Karpas-422 (cell line): ENCODE data around the gene MDH1B. TPM values are rescaled to one million over a fixed set of nuclear protein-coding genes. Genes with fewer than 3 reads are reported as not detected.

Experiments
- DNase-seq: peaks from one replicate; pipeline ENCODE4 v3.0.0-alpha.2; 2015
- H2AFZ ChIP-seq: fragments of 200-600 bp; sonication (generic); 2 replicates; pipeline ENCODE4 v1.6.1; 2014; ENCODE audit warnings: antibody characterized with exemption, low read length, mixed read lengths
- H3K27ac ChIP-seq: fragments of 200-600 bp; sonication (generic); 2 replicates; pipeline ENCODE4 v1.5.1; 2014; ENCODE audit warnings: mild to moderate bottlenecking, low read length, moderate library complexity
- H3K27me3 ChIP-seq: fragments of 200-600 bp; sonication (generic); 2 replicates; pipeline ENCODE4 v1.6.1; 2014; ENCODE audit warnings: low read length, mixed read lengths
- H3K36me3 ChIP-seq: fragments of 200-600 bp; sonication (generic); 2 replicates; pipeline ENCODE4 v1.6.1; 2014; ENCODE audit warnings: low read length, mixed read lengths; ENCODE audit not compliant: insufficient read depth
- H3K4me1 ChIP-seq: fragments of 200-600 bp; sonication (generic); 2 replicates; pipeline ENCODE4 v1.6.1; 2014; ENCODE audit warnings: mild to moderate bottlenecking, low read length, mixed read lengths
- H3K4me2 ChIP-seq: fragments of 200-600 bp; sonication (generic); 2 replicates; pipeline ENCODE4 v1.6.1; 2014; ENCODE audit warnings: low read length, low read depth, mild to moderate bottlenecking; ENCODE audit not compliant: poor library complexity, severe bottlenecking
- H3K4me3 ChIP-seq: fragments of 200-600 bp; sonication (generic); 2 replicates; pipeline ENCODE4 v1.5.1; 2014; ENCODE audit warnings: mild to moderate bottlenecking, antibody characterized with exemption, low read length, mixed read lengths
- H3K79me2 ChIP-seq: fragments of 200-600 bp; sonication (generic); 2 replicates; pipeline ENCODE4 v1.6.1; 2014; ENCODE audit warnings: mild to moderate bottlenecking, low read length, mixed read lengths
- H3K9ac ChIP-seq: fragments of 200-600 bp; sonication (generic); 2 replicates; pipeline ENCODE4 v1.6.0; 2014; ENCODE audit warnings: low read length
- H3K9me2 ChIP-seq: fragments of 200-600 bp; sonication (generic), shearing (Covaris generic); replicated peaks from 2 replicates; pipeline ENCODE4 v1.6.0; 2014; ENCODE audit warnings: mild to moderate bottlenecking, low read length, moderate library complexity; ENCODE audit not compliant: insufficient read depth
- H3K9me3 ChIP-seq: fragments of 300-700, 200-600 bp; sonication (generic); 2 replicates; pipeline ENCODE4 v1.6.1; 2014; ENCODE audit warnings: low read length, mixed read lengths
- H4K20me1 ChIP-seq: fragments of 200-600 bp; sonication (generic); 2 replicates; pipeline ENCODE4 v1.6.1; 2014; ENCODE audit warnings: mild to moderate bottlenecking, antibody characterized with exemption, low read length, low read depth; ENCODE audit not compliant: insufficient read depth
- small RNA-seq: library from RNA; depleted of rRNA; stranded (forward); fragments of <200 nt; gene quantifications from one replicate; pipeline ENCODE3, GENCODE V24; 2014
- total RNA-seq: library from RNA; depleted of rRNA; stranded (reverse); fragments of >200 nt; shearing (Covaris generic); gene quantifications from 2 replicates; pipeline ENCODE4 v1.2.3, GENCODE V29; 2014; ENCODE audit warnings: low replicate concordance; rRNA removed

Gene MDH1B
- total RNA-seq, 1 experiment from 2014 or later, result 2.8 TPM

GRCh38 chr2:206698811-206699210 is 66.3 kb downstream of the MDH1B start:
- Histone ChIP-seq H3K36me3 (no peaks in the 10 kb centered on the region), H3K9ac (no peak overlapping the region), H3K4me1 (no peaks in the 10 kb centered on the region), H3K27ac (no peak overlapping the region), H2AFZ (no peak overlapping the region), H3K79me2 (no peaks in the 10 kb centered on the region), H3K4me3 (no peak overlapping the region), H4K20me1 (no peaks in the 10 kb centered on the region), H3K9me2 (no peaks in the 10 kb centered on the region), H3K9me3 (no peaks in the 10 kb centered on the region), H3K4me2 (no peak overlapping the region), H3K27me3 (no peaks in the 10 kb centered on the region)
- DNase-seq, result no peak

DNA sequence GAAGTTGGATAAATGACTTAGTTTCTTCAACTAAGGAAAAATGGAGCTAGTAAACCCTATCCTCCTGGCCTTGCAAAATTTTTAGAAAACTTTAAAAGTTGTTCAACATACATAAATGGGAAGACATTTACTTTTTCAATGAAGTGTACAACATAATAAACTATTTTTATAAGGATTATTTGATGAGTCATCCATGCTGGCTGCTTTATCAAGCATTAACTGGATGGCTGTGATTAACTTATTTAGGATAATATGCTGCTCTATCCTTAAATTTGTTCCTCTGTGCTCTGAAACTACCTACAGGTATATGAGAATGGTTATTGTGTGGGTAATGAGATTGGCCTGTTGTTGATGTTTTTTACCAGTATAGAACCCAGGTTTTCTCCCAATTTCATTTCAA is 68.2 kb downstream of the MDH1B start:
- no peaks in the 10 kb centered on the region for H3K36me3 ChIP-seq
- no peaks in the 10 kb centered on the region for H4K20me1 ChIP-seq
- no peaks in the 10 kb centered on the region for H3K4me1 ChIP-seq
- H3K27me3 ChIP-seq, result no peaks in the 10 kb centered on the region
- no peak overlapping the region for H2AFZ ChIP-seq
- no peak overlapping the region for H3K4me3 ChIP-seq
- no peaks in the 10 kb centered on the region for H3K9me3 ChIP-seq
- DNase-seq, result no peak
- H3K4me2 ChIP-seq, result no peak overlapping the region
- H3K27ac ChIP-seq, result no peak overlapping the region
- no peaks in the 10 kb centered on the region for H3K79me2 ChIP-seq
- H3K9me2 ChIP-seq, result no peaks in the 10 kb centered on the region
- no peak overlapping the region for H3K9ac ChIP-seq

GRCh38 chr2:206693399-206694137 is 71.6 kb downstream of the MDH1B start:
- peak; percentile 86 for DNase-seq
- Histone ChIP-seq H3K27ac (no peak overlapping the region), H3K9me3 (no peaks in the 10 kb centered on the region), H3K4me1 (no peaks in the 10 kb centered on the region), H3K4me2 (no peak overlapping the region), H3K27me3 (no peaks in the 10 kb centered on the region), H2AFZ (no peak overlapping the region), H3K36me3 (no peaks in the 10 kb centered on the region), H3K79me2 (no peaks in the 10 kb centered on the region), H3K4me3 (no peak overlapping the region), H3K9ac (no peak overlapping the region), H4K20me1 (no peaks in the 10 kb centered on the region), H3K9me2 (no peaks in the 10 kb centered on the region)

DNA sequence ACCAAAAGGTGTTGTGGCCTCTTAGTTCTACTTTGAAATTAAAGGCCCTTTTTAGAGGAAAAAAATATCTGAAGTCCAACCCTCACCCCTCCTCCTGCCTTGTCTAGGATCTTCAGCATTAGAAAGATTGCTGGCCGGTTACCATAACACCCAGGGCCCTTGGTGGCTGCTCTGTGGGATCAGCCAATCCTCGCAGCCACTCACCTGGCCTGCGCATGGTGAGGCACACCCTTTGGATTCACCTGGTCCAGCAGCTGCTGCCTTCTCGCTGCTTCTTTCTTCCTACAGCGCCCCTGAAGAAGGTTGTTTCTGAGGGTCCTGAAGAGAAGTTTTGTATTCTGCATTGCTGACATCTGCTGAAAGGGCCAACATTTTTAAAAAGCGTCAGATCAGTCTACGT is 72.2 kb downstream of the MDH1B start:
- Histone ChIP-seq H3K4me2 (no peak overlapping the region), H3K4me3 (no peak overlapping the region), H3K36me3 (no peaks in the 10 kb centered on the region), H3K27ac (no peak overlapping the region), H3K4me1 (no peaks in the 10 kb centered on the region), H4K20me1 (no peaks in the 10 kb centered on the region), H3K9ac (no peak overlapping the region), H2AFZ (no peak overlapping the region), H3K9me2 (no peaks in the 10 kb centered on the region), H3K9me3 (no peaks in the 10 kb centered on the region), H3K27me3 (no peaks in the 10 kb centered on the region), H3K79me2 (no peaks in the 10 kb centered on the region)
- no peak for DNase-seq

DNA sequence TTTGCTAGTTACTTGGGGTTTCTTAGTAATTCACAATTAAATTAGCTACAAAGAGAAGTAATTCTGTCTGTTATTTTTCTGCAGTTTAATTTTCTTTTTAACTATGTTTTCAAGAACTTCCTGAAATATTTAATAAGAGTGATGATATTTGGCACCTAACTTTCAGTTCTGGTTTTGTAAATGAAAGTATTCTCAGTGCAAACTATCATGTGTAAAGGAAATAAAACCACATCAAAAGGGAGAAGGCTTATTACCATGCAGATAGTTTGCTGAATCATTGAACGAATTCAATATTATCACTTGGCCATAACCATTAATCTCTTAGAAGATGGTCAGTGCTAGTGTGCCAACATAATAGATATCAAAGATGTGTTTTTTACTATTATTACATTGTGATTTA is 76.1 kb downstream of the MDH1B start:
- H4K20me1 ChIP-seq, result no peaks in the 10 kb centered on the region
- no peak overlapping the region for H3K9ac ChIP-seq
- no peak for DNase-seq
- no peaks in the 10 kb centered on the region for H3K36me3 ChIP-seq
- no peak overlapping the region for H3K27ac ChIP-seq
- no peak overlapping the region for H3K4me3 ChIP-seq
- no peaks in the 10 kb centered on the region for H3K27me3 ChIP-seq
- no peaks in the 10 kb centered on the region for H3K79me2 ChIP-seq
- H3K9me3 ChIP-seq, result no peaks in the 10 kb centered on the region
- no peaks in the 10 kb centered on the region for H3K4me1 ChIP-seq
- no peaks in the 10 kb centered on the region for H3K9me2 ChIP-seq
- H3K4me2 ChIP-seq, result no peak overlapping the region
- H2AFZ ChIP-seq, result no peak overlapping the region

DNA sequence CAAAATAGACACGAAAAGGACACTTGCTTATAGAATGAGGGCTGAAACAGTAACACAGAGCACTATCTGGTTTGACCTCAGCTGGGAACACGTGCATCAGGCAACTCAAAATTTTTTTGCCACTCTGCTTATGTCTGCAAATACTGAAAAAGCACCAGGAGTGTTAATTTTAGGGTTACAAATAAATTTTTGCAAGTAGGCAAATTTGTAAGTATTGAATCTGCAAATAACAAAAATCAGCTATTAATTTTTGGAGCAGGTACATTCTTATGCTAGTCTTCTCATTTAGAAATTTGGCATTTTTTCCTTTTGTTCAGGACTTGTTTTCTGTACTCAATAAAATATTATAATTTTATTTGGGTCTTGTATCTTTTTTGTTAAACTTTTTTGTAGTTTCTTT is 76.7 kb downstream of the MDH1B start:
- Histone ChIP-seq H3K27ac (no peak overlapping the region), H3K36me3 (no peaks in the 10 kb centered on the region), H3K27me3 (no peaks in the 10 kb centered on the region), H3K4me1 (no peaks in the 10 kb centered on the region), H2AFZ (no peak overlapping the region), H3K4me3 (no peak overlapping the region), H3K4me2 (no peak overlapping the region), H3K9ac (no peak overlapping the region), H3K79me2 (no peaks in the 10 kb centered on the region), H4K20me1 (no peaks in the 10 kb centered on the region), H3K9me3 (no peaks in the 10 kb centered on the region), H3K9me2 (no peaks in the 10 kb centered on the region)
- no peak for DNase-seq

Small RNA genes lying within 50 kb of the gene (small RNA-seq; reads per million reads assigned to genes)
- gene MIR3130-2 (not detected), gene RF00019 (not detected)

Other genes starting within 250 kb of the MDH1B start
- gene FAM237A, start 122.8 kb downstream of the MDH1B start, total RNA-seq, result not detected in 2 replicates
- gene DYTN, start 46.9 kb downstream of the MDH1B start, total RNA-seq, result not detected in 2 replicates
- gene FASTKD2, start 278 bp upstream of the MDH1B start, total RNA-seq, result 23.1 and 36.9 TPM in 2 replicates
- gene CPO, start 174.2 kb upstream of the MDH1B start, total RNA-seq, result not detected in 2 replicates